Bronchus fibroblast of lung (primary cell): ENCODE data around the gene CDC42. TPM values are rescaled to one million over a fixed set of nuclear protein-coding genes. Genes with fewer than 3 reads are reported as not detected.

Experiments
- total RNA-seq: library from RNA; depleted of rRNA; stranded (reverse); fragments of >200 nt; gene quantifications from 2 replicates; pipeline ENCODE4 v1.2.3, GENCODE V29; 2015

Gene CDC42
- 276 and 283 TPM in 2 replicates for total RNA-seq

GRCh38 chr1:22052115-22053016 is at the start of gene CDC42:
Gene CDC42 (plus strand): TSS chr1:22052709. CDS start chr1:22078479, 25,770 bp downstream.

Other genes starting within 250 kb of the CDC42 start
- under 0.01 TPM in 2 replicates for gene LDLRAD2, start 240.4 kb upstream of the CDC42 start, total RNA-seq
- gene HSPG2, start 115.4 kb upstream of the CDC42 start, total RNA-seq, result 34.0 and 41.5 TPM in 2 replicates
- gene CELA3B, start 75.7 kb upstream of the CDC42 start, total RNA-seq, result not detected in 2 replicates
- gene CELA3A, start 51.1 kb upstream of the CDC42 start, total RNA-seq, result not detected in 2 replicates
- not detected in 2 replicates for gene WNT4, start 90.4 kb downstream of the CDC42 start, total RNA-seq